Skeletal muscle satellite cell (primary cell): ENCODE results near the gene HOXC11. TPM values are rescaled to one million over a fixed set of nuclear protein-coding genes. Genes with fewer than 3 reads are reported as not detected.

Experiments
- H3K27me3 ChIP-seq: 2 replicates; pipeline ENCODE4 v1.7.0; 2013; ENCODE audit warnings: low read length; ENCODE audit not compliant: control insufficient read depth, insufficient read depth
- H3K36me3 ChIP-seq: 2 replicates; pipeline ENCODE4 v1.7.0; 2013; ENCODE audit warnings: mild to moderate bottlenecking, control low read depth, low read length; ENCODE audit not compliant: insufficient read depth
- H3K4me1 ChIP-seq: 2 replicates; pipeline ENCODE4 v1.7.0; 2013; ENCODE audit warnings: low read length; ENCODE audit not compliant: control insufficient read depth, insufficient read depth
- H3K4me2 ChIP-seq: 2 replicates; pipeline ENCODE4 v1.7.0; 2013; ENCODE audit warnings: mild to moderate bottlenecking, low read length
- H3K4me3 ChIP-seq: 2 replicates; pipeline ENCODE4 v1.7.0; 2013; ENCODE audit warnings: low read length
- H3K9ac ChIP-seq: 2 replicates; pipeline ENCODE4 v1.7.0; 2013; ENCODE audit warnings: mild to moderate bottlenecking, low read depth, low read length, moderate library complexity
- H3K9me3 ChIP-seq: replicated peaks from 2 replicates; pipeline ENCODE4 v1.7.0; 2013; ENCODE audit warnings: mild to moderate bottlenecking, control low read depth, low read length
- total RNA-seq: library from RNA; depleted of rRNA; stranded (reverse); fragments of >200 nt; gene quantifications from 2 replicates; pipeline ENCODE4 v1.2.3, GENCODE V29; 2012; rRNA removed

The HOXC11 gene
- under 0.01 and 0.22 TPM in 2 replicates for total RNA-seq

GRCh38 chr12:53972722-53973235 lies at the start of gene HOXC11:
HOXC11 (plus strand) TSS chr12:53973126; CDS start chr12:53973242, 116 bp downstream.
- peaks cover 56% of the 10 kb centered on the region for H3K4me1 ChIP-seq
- H3K9me3 ChIP-seq = no peaks in the 10 kb centered on the region
- peaks cover 10% of the 10 kb centered on the region for H3K36me3 ChIP-seq
- peak within 1 kb of the TSS; percentile 95 for H3K9ac ChIP-seq
- H3K4me3 ChIP-seq = peak within 1 kb of the TSS; percentile 94
- no peaks in the 10 kb centered on the region for H3K27me3 ChIP-seq
- peak within 1 kb of the TSS; percentile 99 for H3K4me2 ChIP-seq

- Histone ChIP-seq H3K27me3 (peaks cover 66% of the 10 kb centered on the region), H3K4me2 (no peak overlapping the region), H3K4me1 (peaks cover 3% of the 10 kb centered on the region), H3K4me3 (no peak overlapping the region), H3K36me3 (no peaks in the 10 kb centered on the region), H3K9ac (no peak overlapping the region), H3K9me3 (no peaks in the 10 kb centered on the region)
These were observed 48.2 kb upstream of the HOXC11 start for GRCh38 chr12:53924521-53925405.

GRCh38 chr12:53927220-53928029 lies 45.5 kb upstream of the HOXC11 start:
- H3K4me3 ChIP-seq = peak overlapping the region; percentile 58
- peaks cover 3% of the 10 kb centered on the region for H3K4me1 ChIP-seq
- H3K9me3 ChIP-seq = no peaks in the 10 kb centered on the region
- H3K27me3 ChIP-seq = peaks cover 77% of the 10 kb centered on the region
- peak overlapping the region; percentile 73 for H3K4me2 ChIP-seq
- peak overlapping the region; percentile 30 for H3K9ac ChIP-seq
- no peaks in the 10 kb centered on the region for H3K36me3 ChIP-seq

- peaks cover 3% of the 10 kb centered on the region for H3K4me1 ChIP-seq
- peak overlapping the region; percentile 58 for H3K4me3 ChIP-seq
- no peaks in the 10 kb centered on the region for H3K36me3 ChIP-seq
- no peaks in the 10 kb centered on the region for H3K9me3 ChIP-seq
- peak overlapping the region; percentile 30 for H3K9ac ChIP-seq
- H3K27me3 ChIP-seq = peaks cover 75% of the 10 kb centered on the region
- peak overlapping the region; percentile 73 for H3K4me2 ChIP-seq
These were observed 44.7 kb upstream of the HOXC11 start for GRCh38 chr12:53928054-53928835.

- Histone ChIP-seq H3K27me3 (peaks cover 65% of the 10 kb centered on the region), H3K36me3 (no peaks in the 10 kb centered on the region), H3K9me3 (no peaks in the 10 kb centered on the region)
These were observed 43.4 kb upstream of the HOXC11 start for GRCh38 chr12:53929527-53929926.

GRCh38 chr12:53930591-53931255 lies 42.2 kb upstream of the HOXC11 start:
- Histone ChIP-seq H3K4me2 (peak overlapping the region; percentile 73), H3K9me3 (no peaks in the 10 kb centered on the region), H3K4me3 (peak overlapping the region; percentile 44), H3K36me3 (no peaks in the 10 kb centered on the region), H3K27me3 (peaks cover 65% of the 10 kb centered on the region), H3K4me1 (peaks cover 3% of the 10 kb centered on the region), H3K9ac (no peak overlapping the region)

More at GRCh38 chr12:53929527-53929926, 43.4 kb upstream of the HOXC11 start:
- Histone ChIP-seq H3K4me1 (peaks cover 3% of the 10 kb centered on the region), H3K4me3 (no peak overlapping the region), H3K9ac (no peak overlapping the region), H3K4me2 (no peak overlapping the region)

GRCh38 chr12:53931844-53932581 lies 40.9 kb upstream of the HOXC11 start:
- H3K9me3 ChIP-seq = no peaks in the 10 kb centered on the region

GRCh38 chr12:53932915-53933314 lies 40.0 kb upstream of the HOXC11 start:
- no peak overlapping the region for H3K9ac ChIP-seq
- H3K27me3 ChIP-seq = peaks cover 53% of the 10 kb centered on the region
- no peak overlapping the region for H3K4me3 ChIP-seq
- H3K4me1 ChIP-seq = peaks cover 6% of the 10 kb centered on the region
- H3K9me3 ChIP-seq = no peaks in the 10 kb centered on the region
- H3K36me3 ChIP-seq = no peaks in the 10 kb centered on the region
- no peak overlapping the region for H3K4me2 ChIP-seq

More at GRCh38 chr12:53931844-53932581, 40.9 kb upstream of the HOXC11 start:
- Histone ChIP-seq H3K4me2 (no peak overlapping the region), H3K4me3 (no peak overlapping the region), H3K27me3 (peaks cover 57% of the 10 kb centered on the region), H3K9ac (no peak overlapping the region), H3K4me1 (peaks cover 3% of the 10 kb centered on the region), H3K36me3 (no peaks in the 10 kb centered on the region)

- Histone ChIP-seq H3K4me3 (no peak overlapping the region), H3K27me3 (peaks cover 28% of the 10 kb centered on the region), H3K4me1 (peaks cover 10% of the 10 kb centered on the region), H3K4me2 (no peak overlapping the region), H3K36me3 (no peaks in the 10 kb centered on the region), H3K9ac (no peak overlapping the region), H3K9me3 (no peaks in the 10 kb centered on the region)
These were observed 37.3 kb upstream of the HOXC11 start for GRCh38 chr12:53935383-53936341.
